Measurements from ENCODE around the gene IQCF5.

GRCh38 chr3:51886447-51886846 lies 11.0 kb upstream of the IQCF5 start:
- no peak for TF ChIP-seq POLR2AphosphoS5 (IDR thresholded peaks at IDR 0.05)
- no peak for TF ChIP-seq POLR2A (IDR thresholded peaks at IDR 0.05)
- no peak for TF ChIP-seq CTCF (IDR thresholded peaks at IDR 0.05)
